ENCODE results near the gene USP2. TPM values are rescaled to one million over a fixed set of nuclear protein-coding genes. Genes with fewer than 3 reads are reported as not detected.
"Not testable (repeated sequence)": the region's sequence is repeated elsewhere in the genome, so short reads cannot be mapped to it uniquely, and the experiment has no call there.

The USP2 gene
- total RNA-seq, 3 donors from 2014 or later, result 16.9 to 84.3 (median 26.7) TPM

- ATAC-seq (no peak), DNase-seq (no peak)
- Histone ChIP-seq H3K4me1 (ENCODE audit: low read depth) (no peaks in the 10 kb centered on the region), H3K4me3 (no peak overlapping the region), H3K9me3 (no peaks in the 10 kb centered on the region), H3K36me3 (ENCODE audit: low read depth) (no peaks in the 10 kb centered on the region)
- TF ChIP-seq CTCF (IDR thresholded peaks at IDR 0.05), result no peak
- intact Hi-C loops (cut with DNase I, micrococcal nuclease), result no loop called here
These were observed 28.2 kb upstream of the USP2 start for GRCh38 chr11:119409731-119410130.

GRCh38 chr11:119406005-119406404, 24.5 kb upstream of the USP2 start:
- Histone ChIP-seq H3K4me1 (ENCODE audit: low read depth) (no peaks in the 10 kb centered on the region), H3K4me3 (no peak overlapping the region), H3K9me3 (peaks cover 2% of the 10 kb centered on the region), H3K36me3 (ENCODE audit: low read depth) (no peaks in the 10 kb centered on the region)
- DNase-seq, result no peak
- TF ChIP-seq CTCF (IDR thresholded peaks at IDR 0.05), result no peak
- intact Hi-C loops (cut with DNase I, micrococcal nuclease), result no loop called here
- ATAC-seq, result no peak

DNA sequence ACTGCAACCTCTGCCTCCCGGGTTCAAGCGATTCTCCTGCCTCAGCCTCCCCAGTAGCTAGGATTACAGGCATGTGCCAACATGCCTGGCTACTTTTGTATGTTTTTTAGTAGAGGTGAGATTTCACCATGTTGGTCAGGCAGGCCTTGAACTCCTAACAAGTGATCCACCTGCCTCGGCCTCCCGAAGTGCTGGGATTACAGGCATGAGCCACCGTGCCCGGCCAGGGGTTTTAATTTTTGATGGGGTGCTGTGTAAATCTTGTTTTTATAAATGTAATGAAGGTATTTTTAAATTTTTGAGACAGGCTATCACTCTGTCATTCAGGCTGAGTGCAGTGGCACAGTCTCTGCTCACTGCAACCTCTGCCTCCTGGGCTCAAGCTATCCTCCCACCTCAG, 24.0 kb upstream of the USP2 start:
- intact Hi-C loops (cut with DNase I, micrococcal nuclease); DNase-seq; H3K36me3 ChIP-seq (ENCODE audit: low read depth); H3K9me3 ChIP-seq; H3K4me3 ChIP-seq; H3K4me1 ChIP-seq (ENCODE audit: low read depth); ATAC-seq: not testable (repeated sequence)

GRCh38 chr11:119404872-119405271, 23.4 kb upstream of the USP2 start:
- no peak overlapping the region for H3K4me3 ChIP-seq
- peaks cover 8% of the 10 kb centered on the region for H3K9me3 ChIP-seq
- no peak for TF ChIP-seq CTCF (IDR thresholded peaks at IDR 0.05)
- intact Hi-C loops (cut with DNase I, micrococcal nuclease), result no loop called here
- no peaks in the 10 kb centered on the region for H3K36me3 ChIP-seq (ENCODE audit: low read depth)
- ATAC-seq (no peak), DNase-seq (no peak)
- H3K4me1 ChIP-seq (ENCODE audit: low read depth), result no peaks in the 10 kb centered on the region

- intact Hi-C loops (cut with DNase I, micrococcal nuclease), result no loop called here
- no peak for TF ChIP-seq CTCF (IDR thresholded peaks at IDR 0.05)
- peaks cover 16% of the 10 kb centered on the region for H3K9me3 ChIP-seq
- ATAC-seq (peak; percentile 23), DNase-seq (no peak)
- no peak overlapping the region for H3K4me3 ChIP-seq
- no peaks in the 10 kb centered on the region for H3K4me1 ChIP-seq (ENCODE audit: low read depth)
- no peaks in the 10 kb centered on the region for H3K36me3 ChIP-seq (ENCODE audit: low read depth)
These were observed 21.5 kb upstream of the USP2 start for GRCh38 chr11:119403021-119403420.

DNA sequence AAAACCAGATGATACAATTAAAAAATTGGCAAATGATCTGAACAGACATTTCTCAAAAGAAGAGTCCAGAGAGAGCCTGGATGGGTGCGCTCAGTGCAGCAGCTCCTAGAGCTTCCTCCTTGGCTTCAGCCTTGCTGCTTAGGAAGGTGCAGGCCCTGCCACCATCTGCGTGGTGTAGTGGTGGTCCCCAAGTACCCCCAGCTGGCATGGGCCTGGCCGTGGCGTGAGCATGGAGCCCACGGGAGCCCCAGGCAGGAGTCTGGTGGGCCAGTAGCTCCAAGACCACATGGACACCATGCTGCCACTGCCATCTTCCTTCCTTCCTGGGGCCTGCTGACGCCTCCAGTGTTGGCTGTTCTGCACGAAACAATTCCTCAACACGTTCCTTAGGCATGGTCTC, 21.0 kb upstream of the USP2 start:
- intact Hi-C loops (cut with DNase I, micrococcal nuclease), result no loop called here
- no peak for ATAC-seq
- peaks cover 18% of the 10 kb centered on the region for H3K9me3 ChIP-seq

More for the DNA sequence above, 21.0 kb upstream of the USP2 start:
- no peaks in the 10 kb centered on the region for H3K36me3 ChIP-seq (ENCODE audit: low read depth)
- TF ChIP-seq CTCF (IDR thresholded peaks at IDR 0.05), result no peak
- no peak for DNase-seq
- H3K4me1 ChIP-seq (ENCODE audit: low read depth), result no peaks in the 10 kb centered on the region
- H3K4me3 ChIP-seq, result no peak overlapping the region

Data from mucosa of descending colon (tissue), 3 donors.